OCI-LY1 (cell line): ENCODE measurements around the gene ERBB4.

Source experiments
- H2AFZ ChIP-seq: fragments of 200-600 bp; sonication (generic), shearing (Covaris generic); 2 replicates; pipeline ENCODE4 v1.6.0; 2014; ENCODE audit warnings: antibody characterized with exemption, mild to moderate bottlenecking, low read length
- H3F3A ChIP-seq: fragments of 200-600 bp; sonication (generic), shearing (Covaris generic); 2 replicates; pipeline ENCODE4 v1.6.0; 2014; ENCODE audit warnings: mild to moderate bottlenecking, antibody characterized with exemption, low read length, moderate library complexity; ENCODE audit not compliant: insufficient read depth
- H3K27ac ChIP-seq: fragments of 200-600 bp; sonication (generic); 2 replicates; pipeline ENCODE4 v1.5.1; 2014; ENCODE audit warnings: low read length, mixed run types, mild to moderate bottlenecking, low read depth; ENCODE audit not compliant: poor library complexity, severe bottlenecking
- H3K27me3 ChIP-seq: fragments of 200-600 bp; sonication (generic); 2 replicates; pipeline ENCODE4 v1.6.0; 2014; ENCODE audit warnings: antibody characterized with exemption, mild to moderate bottlenecking, low read length, moderate library complexity; ENCODE audit not compliant: insufficient read depth
- H3K36me3 ChIP-seq: fragments of 200-600 bp; sonication (generic); 2 replicates; pipeline ENCODE4 v1.6.1; 2014; ENCODE audit warnings: mild to moderate bottlenecking, antibody characterized with exemption, low read length, moderate library complexity, mixed read lengths; ENCODE audit not compliant: insufficient read depth
- H3K4me1 ChIP-seq: fragments of 200-600 bp; sonication (generic); 2 replicates; pipeline ENCODE4 v1.5.1; 2014; ENCODE audit warnings: mild to moderate bottlenecking, low read length, moderate library complexity; ENCODE audit not compliant: insufficient read depth, severe bottlenecking
- H3K4me2 ChIP-seq: fragments of 200-600 bp; sonication (generic), shearing (Covaris generic); 2 replicates; pipeline ENCODE4 v1.6.1; 2014; ENCODE audit warnings: low read length
- H3K4me3 ChIP-seq: fragments of 200-600 bp; sonication (generic); 2 replicates; pipeline ENCODE4 v1.5.1; 2014; ENCODE audit warnings: low read length, low read depth, mild to moderate bottlenecking, mixed read lengths; ENCODE audit not compliant: poor library complexity, severe bottlenecking
- H3K79me2 ChIP-seq: fragments of 200-600 bp; shearing (Covaris generic); 2 replicates; pipeline ENCODE4 v1.6.1; 2016; ENCODE audit warnings: mixed run types, low read length, mixed read lengths; ENCODE audit not compliant: insufficient read depth
- H3K9ac ChIP-seq: fragments of 200-600 bp; sonication (generic), shearing (Covaris generic); 2 replicates; pipeline ENCODE4 v1.6.1; 2014; ENCODE audit warnings: mild to moderate bottlenecking, low read length, mixed read lengths
- H3K9me2 ChIP-seq: fragments of 200-600 bp; sonication (generic), shearing (Covaris generic); 2 replicates; pipeline ENCODE4 v1.6.1; 2014; ENCODE audit warnings: low read depth, mild to moderate bottlenecking, low read length, mixed read lengths
- H3K9me3 ChIP-seq: fragments of 200-600 bp; shearing (Covaris generic); 2 replicates; pipeline ENCODE4 v1.6.1; 2014; ENCODE audit warnings: low read length, mixed read lengths
- H4K20me1 ChIP-seq: fragments of 200-600 bp; sonication (generic), shearing (Covaris generic); 2 replicates; pipeline ENCODE4 v1.6.0; 2016; ENCODE audit warnings: mild to moderate bottlenecking, low read length; ENCODE audit not compliant: insufficient read depth
- CTCF ChIP-seq: fragments of 200-600 bp; sonication (generic), shearing (Covaris generic); IDR thresholded peaks from 2 replicates; pipeline ENCODE4 v1.5.1; 2017; ENCODE audit warnings: mild to moderate bottlenecking, antibody characterized with exemption, low read length, moderate library complexity, mixed read lengths
- EZH2 ChIP-seq: fragments of 200-600 bp; sonication (generic), shearing (Covaris generic); IDR thresholded peaks from 2 replicates; pipeline ENCODE4 v1.8.0; 2017; ENCODE audit warnings: borderline replicate concordance, mixed run types, mild to moderate bottlenecking, antibody characterized with exemption, low read length, moderate library complexity, mixed read lengths

The ERBB4 gene

GRCh38 chr2:211941216-211941747 lies 597.3 kb downstream of the ERBB4 start:
- no peaks in the 10 kb centered on the region for H3K9me3 ChIP-seq
- H2AFZ ChIP-seq, result peak overlapping the region; percentile 26; the same call in 1 of the 2 replicates
- no peaks in the 10 kb centered on the region for H4K20me1 ChIP-seq
- no peaks in the 10 kb centered on the region for H3K27me3 ChIP-seq
- no peaks in the 10 kb centered on the region for H3K9me2 ChIP-seq
- H3K9ac ChIP-seq, result no peak overlapping the region
- no peak overlapping the region for H3K4me3 ChIP-seq
- no peaks in the 10 kb centered on the region for H3K36me3 ChIP-seq
- H3K4me2 ChIP-seq, result no peak overlapping the region
- H3K4me1 ChIP-seq, result peaks cover 40% of the 10 kb centered on the region
- peak overlapping the region; percentile 8 for H3K27ac ChIP-seq
- no peak for TF ChIP-seq CTCF
- TF ChIP-seq EZH2, result no peak
- no peaks in the 10 kb centered on the region for H3F3A ChIP-seq
- no peaks in the 10 kb centered on the region for H3K79me2 ChIP-seq

GRCh38 chr2:211939177-211939576 lies 599.4 kb downstream of the ERBB4 start:
- no peaks in the 10 kb centered on the region for H3K9me2 ChIP-seq
- no peak overlapping the region for H3K4me2 ChIP-seq
- H3K4me3 ChIP-seq, result no peak overlapping the region
- no peaks in the 10 kb centered on the region for H3K27me3 ChIP-seq
- no peaks in the 10 kb centered on the region for H3F3A ChIP-seq
- H3K4me1 ChIP-seq, result peaks cover 53% of the 10 kb centered on the region
- no peaks in the 10 kb centered on the region for H3K79me2 ChIP-seq
- TF ChIP-seq CTCF (no peak), EZH2 (no peak)
- no peaks in the 10 kb centered on the region for H3K36me3 ChIP-seq
- no peak overlapping the region for H3K27ac ChIP-seq
- no peak overlapping the region for H3K9ac ChIP-seq
- H2AFZ ChIP-seq, result no peak overlapping the region
- no peaks in the 10 kb centered on the region for H4K20me1 ChIP-seq
- H3K9me3 ChIP-seq, result no peaks in the 10 kb centered on the region

GRCh38 chr2:211934811-211935210 lies 603.8 kb downstream of the ERBB4 start:
- H3F3A ChIP-seq, result no peaks in the 10 kb centered on the region
- H4K20me1 ChIP-seq, result no peaks in the 10 kb centered on the region
- H3K4me2 ChIP-seq, result no peak overlapping the region
- H3K4me3 ChIP-seq, result no peak overlapping the region
- H3K9me3 ChIP-seq, result no peaks in the 10 kb centered on the region
- H3K27me3 ChIP-seq, result no peaks in the 10 kb centered on the region
- H3K9me2 ChIP-seq, result no peaks in the 10 kb centered on the region
- no peak for TF ChIP-seq CTCF
- no peaks in the 10 kb centered on the region for H3K79me2 ChIP-seq
- peaks cover 54% of the 10 kb centered on the region for H3K4me1 ChIP-seq
- H3K36me3 ChIP-seq, result no peaks in the 10 kb centered on the region
- H3K9ac ChIP-seq, result no peak overlapping the region
- H3K27ac ChIP-seq, result peak overlapping the region; percentile 36
- peak overlapping the region; percentile 62; the same call in 1 of the 2 replicates for H2AFZ ChIP-seq
